Mesenchymal stem cell (in vitro differentiated cells and primary cell): ENCODE measurements around the gene ADAMTS14.
A peak's percentile ranks its signal among the peaks of the same experiment; 100 is the strongest.

Experiments
- DNase-seq: peaks from one replicate; pipeline ENCODE4 v3.0.0-alpha.2; 2013
- H2AFZ ChIP-seq: one replicate; pipeline ENCODE4 v1.6.1; 2013; ENCODE audit warnings: low read depth, mild to moderate bottlenecking, control low read depth, inconsistent platforms, low read length, moderate library complexity
- H2AK5ac ChIP-seq: 2 replicates; pipeline ENCODE4 v1.6.1; 2013; ENCODE audit warnings: low read length, moderate library complexity, mild to moderate bottlenecking, inconsistent platforms; ENCODE audit not compliant: severe bottlenecking
- H2BK120ac ChIP-seq: one replicate; pipeline ENCODE4 v1.6.1; 2013; ENCODE audit warnings: low read depth, mild to moderate bottlenecking, inconsistent platforms, low read length, moderate library complexity
- H2BK12ac ChIP-seq, 2 experiments: one replicate each; pipeline ENCODE4 v1.6.1; 2013; ENCODE audit warnings: inconsistent platforms in 2 of 2, low read length in 2 of 2, mild to moderate bottlenecking in 2 of 2, moderate library complexity in 2 of 2, control low read depth in 1 of 2
- H2BK15ac ChIP-seq: one replicate; pipeline ENCODE4 v1.6.1; 2013; ENCODE audit warnings: mild to moderate bottlenecking, low read depth, inconsistent platforms; ENCODE audit not compliant: poor library complexity, severe bottlenecking
- H2BK5ac ChIP-seq: 2 replicates; pipeline ENCODE4 v1.6.1; 2013; ENCODE audit warnings: low read depth, mild to moderate bottlenecking, low read length, control low read depth, inconsistent platforms; ENCODE audit not compliant: poor library complexity, severe bottlenecking
- H3K14ac ChIP-seq, 2 experiments: one replicate each; pipeline ENCODE4 v1.6.1; 2013; ENCODE audit warnings: inconsistent platforms in 2 of 2, low read length in 2 of 2, control low read depth in 1 of 2, mild to moderate bottlenecking in 1 of 2, moderate library complexity in 1 of 2
- H3K18ac ChIP-seq, 2 experiments: one replicate each; pipeline ENCODE4 v1.6.1; 2013; ENCODE audit warnings: inconsistent platforms in 2 of 2, low read length in 2 of 2, control low read depth in 1 of 2, low read depth in 1 of 2, mild to moderate bottlenecking in 1 of 2
- H3K23ac ChIP-seq, 2 experiments: one replicate each; pipeline ENCODE4 v1.6.1; 2013; ENCODE audit warnings: inconsistent platforms in 2 of 2, low read length in 2 of 2, mild to moderate bottlenecking in 2 of 2, moderate library complexity in 2 of 2, control low read depth in 1 of 2
- H3K27ac ChIP-seq: 2 replicates; pipeline ENCODE4 v1.5.1; 2013; ENCODE audit warnings: mild to moderate bottlenecking, moderate library complexity, low read length, control low read depth, inconsistent platforms; ENCODE audit not compliant: poor library complexity, severe bottlenecking
- H3K27me3 ChIP-seq, 2 experiments: 2 replicates each; pipeline versions ENCODE4 v1.6.1 to v1.7.0; 2013; ENCODE audit warnings: low read length in 2 of 2, mild to moderate bottlenecking in 2 of 2, moderate library complexity in 2 of 2, control low read depth in 1 of 2, inconsistent platforms in 1 of 2; ENCODE audit not compliant: control insufficient read depth in 1 of 2, insufficient read depth in 1 of 2
- H3K36me3 ChIP-seq, 2 experiments: 2 replicates each; pipeline versions ENCODE4 v1.6.1 to v1.7.0; 2013; ENCODE audit warnings: low read length in 2 of 2, control low read depth in 1 of 2, inconsistent platforms in 1 of 2, low read depth in 1 of 2, mild to moderate bottlenecking in 1 of 2; ENCODE audit not compliant: insufficient read depth in 2 of 2, control insufficient read depth in 1 of 2
- H3K4ac ChIP-seq, 2 experiments: one replicate each; pipeline ENCODE4 v1.6.1; 2013; ENCODE audit warnings: inconsistent platforms in 2 of 2, low read length in 2 of 2, mild to moderate bottlenecking in 2 of 2, moderate library complexity in 2 of 2, control low read depth in 1 of 2, low read depth in 1 of 2
- H3K4me1 ChIP-seq: 2 replicates; pipeline ENCODE4 v1.6.1; 2013; ENCODE audit warnings: low read depth, low read length, control low read depth; ENCODE audit not compliant: control insufficient read depth, insufficient read depth
- H3K4me2 ChIP-seq: 2 replicates; pipeline ENCODE4 v1.6.1; 2013; ENCODE audit warnings: low read length, mild to moderate bottlenecking, inconsistent platforms; ENCODE audit not compliant: poor library complexity, severe bottlenecking
- H3K4me3 ChIP-seq, 2 experiments: 2 replicates each; pipeline versions ENCODE4 v1.5.1 to v1.7.0; 2013; ENCODE audit warnings: low read length in 2 of 2, mild to moderate bottlenecking in 2 of 2, control low read depth in 1 of 2, low read depth in 1 of 2; ENCODE audit not compliant: insufficient read depth in 1 of 2
- H3K79me1 ChIP-seq: replicated peaks from 2 replicates; pipeline ENCODE4 v1.6.1; 2013; ENCODE audit warnings: mild to moderate bottlenecking, control low read depth, low read length, inconsistent platforms; ENCODE audit not compliant: poor library complexity, severe bottlenecking
- H3K9ac ChIP-seq: 2 replicates; pipeline ENCODE4 v1.7.0; 2013; ENCODE audit warnings: mild to moderate bottlenecking, low read length, moderate library complexity
- H3K9me3 ChIP-seq: 2 replicates; pipeline ENCODE4 v1.7.0; 2013; ENCODE audit warnings: mild to moderate bottlenecking, low read length; ENCODE audit not compliant: control insufficient read depth
- H4K8ac ChIP-seq: one replicate; pipeline ENCODE4 v1.6.1; 2013; ENCODE audit warnings: inconsistent platforms, mild to moderate bottlenecking, low read length, moderate library complexity
- H4K91ac ChIP-seq: one replicate; pipeline ENCODE4 v1.6.1; 2013; ENCODE audit warnings: mild to moderate bottlenecking, low read length, inconsistent platforms
- WGBS: methylation state at CpG from one replicate; pipeline ENCODE4 v1.1.7; 2013; ENCODE audit warnings: mixed read lengths; 5-methylcytosine and 5-hydroxymethylcytosine counted together

The ADAMTS14 gene

DNA sequence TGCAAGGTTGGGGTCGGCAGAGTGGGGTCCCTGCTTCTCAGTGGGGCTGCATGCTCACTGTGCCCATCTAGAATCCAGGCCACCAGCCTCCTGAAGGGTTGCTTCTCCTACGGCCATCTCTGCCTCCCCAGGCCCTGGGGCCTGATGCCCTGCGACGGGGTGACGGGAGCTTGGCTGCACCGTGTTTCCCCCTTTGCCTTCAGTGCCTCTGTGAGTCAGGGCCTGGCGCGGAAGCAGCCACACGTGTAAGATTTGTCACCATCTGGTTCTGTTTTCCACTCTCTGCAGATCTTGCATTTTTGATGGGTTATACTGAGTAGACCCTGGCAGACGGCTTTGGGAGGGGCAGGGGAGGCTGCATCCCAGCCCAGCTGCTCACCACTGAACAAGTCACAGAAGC is 7.2 kb downstream of the ADAMTS14 start:
- no peak overlapping the region for H3K23ac ChIP-seq
- no peak overlapping the region for H2BK12ac ChIP-seq
- no peak overlapping the region for H2AFZ ChIP-seq
- 90% methylated on average over 10 of the region's 10 CpGs for WGBS
- no peak overlapping the region for H3K14ac ChIP-seq
- no peak overlapping the region for H2BK15ac ChIP-seq
- H3K9ac ChIP-seq, result peak overlapping the region; percentile 55
- no peak overlapping the region for H3K4me2 ChIP-seq
- no peak overlapping the region for H3K4ac ChIP-seq
- no peak overlapping the region for H3K27ac ChIP-seq
- no peaks in the 10 kb centered on the region for H3K9me3 ChIP-seq
- peaks cover 20% of the 10 kb centered on the region for H3K79me1 ChIP-seq
- H3K36me3 ChIP-seq, result peaks cover 47 to 67% of the 10 kb centered on the region in 2 experiments
- peaks cover 62% of the 10 kb centered on the region for H3K4me1 ChIP-seq
- H3K4me3 ChIP-seq, result peak overlapping the region in 1 of 2 experiments; percentile 50
- H3K27me3 ChIP-seq, result no peaks in the 10 kb centered on the region
- no peak overlapping the region for H2BK120ac ChIP-seq
- H2AK5ac ChIP-seq, result no peak overlapping the region
- no peak overlapping the region for H3K18ac ChIP-seq
- H4K8ac ChIP-seq, result no peak overlapping the region
- H2BK5ac ChIP-seq, result no peak overlapping the region
- DNase-seq, result no peak
- no peak overlapping the region for H4K91ac ChIP-seq

DNA sequence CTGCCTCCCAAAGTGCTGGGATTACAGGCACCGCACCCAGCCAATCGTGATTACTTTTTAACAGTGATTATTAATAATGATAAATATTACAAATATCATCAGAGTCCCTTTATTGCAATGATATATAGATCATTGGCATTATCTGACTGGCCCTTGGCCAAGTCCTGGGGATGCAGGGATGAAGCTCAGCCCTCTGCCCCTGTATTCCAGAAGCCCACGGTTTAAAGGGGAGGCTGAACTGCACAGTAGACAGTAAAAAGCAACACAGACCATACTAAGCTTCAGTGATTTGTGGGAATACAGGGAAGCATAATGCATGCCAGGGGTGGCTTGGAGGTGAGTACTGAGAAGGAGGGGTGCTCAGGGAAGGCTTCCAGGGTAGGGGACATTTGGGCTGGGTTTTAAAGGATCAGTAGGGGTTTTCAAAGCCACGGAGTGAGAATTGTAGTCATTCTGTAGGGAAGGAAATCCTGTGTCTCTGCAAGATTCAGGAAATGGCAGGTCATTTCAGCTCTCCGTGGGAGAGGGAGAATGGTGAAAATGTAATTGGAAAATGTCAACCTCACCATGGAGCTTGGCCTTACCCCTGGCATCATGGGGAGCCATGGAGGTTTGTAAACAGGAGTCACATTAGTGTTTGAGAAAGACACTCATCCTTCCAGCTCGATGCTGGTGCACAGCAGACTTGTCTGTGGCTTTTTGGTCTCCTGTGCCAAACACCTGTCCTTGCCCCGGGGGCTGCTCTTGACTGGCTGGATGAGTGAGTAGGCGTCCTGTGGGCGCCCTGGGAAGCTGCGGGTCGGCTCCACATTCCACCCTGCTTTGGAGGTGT is 8.8 kb downstream of the ADAMTS14 start:
- Histone ChIP-seq H3K4ac (no peak overlapping the region), H2AK5ac (no peak overlapping the region), H3K4me3 (no peak overlapping the region), H2BK5ac (no peak overlapping the region), H3K14ac (no peak overlapping the region), H2BK120ac (no peak overlapping the region), H3K27me3 (no peaks in the 10 kb centered on the region), H4K91ac (no peak overlapping the region), H3K27ac (peak overlapping the region; percentile 9), H3K4me1 (peaks cover 59% of the 10 kb centered on the region), H3K23ac (no peak overlapping the region), H3K9me3 (no peaks in the 10 kb centered on the region), H4K8ac (no peak overlapping the region), H3K18ac (no peak overlapping the region), H2BK12ac (no peak overlapping the region), H3K9ac (no peak overlapping the region), H3K4me2 (no peak overlapping the region), H3K79me1 (peaks cover 22% of the 10 kb centered on the region), H2BK15ac (no peak overlapping the region), H2AFZ (no peak overlapping the region), H3K36me3 (peaks cover 35 to 61% of the 10 kb centered on the region in 2 experiments)
- 70% methylated on average over 5 of the region's 11 CpGs for WGBS
- no peak for DNase-seq

DNA sequence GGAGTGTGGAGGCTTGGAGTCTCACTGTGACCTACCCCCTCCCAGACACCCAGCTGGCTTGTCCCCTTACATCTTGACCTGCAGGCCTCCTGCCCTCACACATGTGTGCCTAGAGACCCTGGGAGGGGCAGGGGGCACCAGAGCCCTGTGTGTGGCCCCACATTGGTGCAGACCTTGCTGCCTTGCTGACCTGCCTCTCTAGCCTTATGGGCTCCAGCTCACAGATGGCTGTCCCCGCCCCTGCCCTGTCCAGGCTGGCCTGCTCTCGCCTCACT is 9.4 kb downstream of the ADAMTS14 start:
- Histone ChIP-seq H2BK12ac (no peak overlapping the region), H2BK120ac (no peak overlapping the region), H3K4me2 (no peak overlapping the region), H3K9me3 (no peaks in the 10 kb centered on the region), H3K14ac (no peak overlapping the region), H4K91ac (no peak overlapping the region), H3K18ac (no peak overlapping the region), H3K9ac (no peak overlapping the region), H4K8ac (no peak overlapping the region), H2BK15ac (no peak overlapping the region), H3K27ac (no peak overlapping the region), H3K4me3 (no peak overlapping the region), H3K27me3 (no peaks in the 10 kb centered on the region), H3K36me3 (peaks cover 32 to 56% of the 10 kb centered on the region in 2 experiments), H3K4ac (no peak overlapping the region), H2BK5ac (no peak overlapping the region), H3K4me1 (peaks cover 56% of the 10 kb centered on the region), H2AK5ac (no peak overlapping the region), H2AFZ (no peak overlapping the region), H3K23ac (no peak overlapping the region), H3K79me1 (peaks cover 20% of the 10 kb centered on the region)
- no peak for DNase-seq
- WGBS, result 89% methylated on average over 2 of the region's 2 CpGs

DNA sequence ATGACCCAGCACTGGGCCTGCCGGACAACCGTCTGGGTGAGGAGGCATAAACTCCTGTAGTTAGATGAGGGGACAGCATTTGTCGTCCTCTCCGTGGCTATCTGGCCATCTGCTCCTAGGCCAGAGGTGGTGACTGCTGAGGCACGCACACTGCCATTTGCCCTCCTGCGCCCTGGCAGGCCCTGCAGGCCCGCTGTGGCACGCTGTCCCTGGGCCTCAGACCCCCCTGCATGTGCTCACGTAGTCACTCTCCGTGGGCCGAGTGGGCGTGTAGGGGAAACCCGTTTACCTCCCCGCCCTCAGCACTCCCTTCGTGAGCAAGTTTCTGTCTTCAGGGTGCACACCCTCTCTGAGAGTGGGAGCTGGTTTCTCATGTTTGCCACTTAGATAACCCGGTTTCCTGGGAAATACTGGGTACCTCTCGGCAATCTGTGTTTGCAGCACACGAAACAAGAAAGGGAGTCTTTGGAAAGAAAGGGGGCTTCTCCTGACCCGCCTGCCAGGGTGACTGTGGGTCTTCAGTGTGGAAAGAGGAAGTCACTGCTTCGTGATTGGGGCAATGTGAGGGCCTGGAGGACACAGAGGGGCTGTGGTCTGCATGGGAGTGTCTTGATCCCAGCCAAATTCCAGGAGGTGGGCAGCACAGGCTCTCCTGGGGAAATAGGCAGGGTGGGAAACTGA is 10.8 kb downstream of the ADAMTS14 start:
- DNase-seq, result no peak
- Histone ChIP-seq H3K79me1 (peaks cover 17% of the 10 kb centered on the region), H3K9ac (peak overlapping the region; percentile 34), H3K4ac (no peak overlapping the region), H2AFZ (no peak overlapping the region), H3K23ac (no peak overlapping the region), H2BK120ac (no peak overlapping the region), H4K91ac (no peak overlapping the region), H3K4me2 (no peak overlapping the region), H3K4me3 (no peak overlapping the region), H2BK5ac (no peak overlapping the region), H3K27me3 (no peaks in the 10 kb centered on the region), H3K14ac (peak overlapping the region in 1 of 2 experiments; percentile 73), H3K27ac (peak overlapping the region; percentile 21), H3K18ac (no peak overlapping the region), H3K36me3 (peaks cover 23 to 42% of the 10 kb centered on the region in 2 experiments), H4K8ac (no peak overlapping the region), H3K4me1 (peaks cover 48% of the 10 kb centered on the region), H3K9me3 (no peaks in the 10 kb centered on the region), H2BK15ac (no peak overlapping the region), H2BK12ac (no peak overlapping the region), H2AK5ac (peak overlapping the region; percentile 86)
- 86% methylated on average over 20 of the region's 20 CpGs for WGBS
